ENCODE data around the gene EXOC3L4. TPM values are rescaled to one million over a fixed set of nuclear protein-coding genes. Genes with fewer than 3 reads are reported as not detected.

EXOC3L4 gene
- total RNA-seq, 1 donor, result not detected

- TF ChIP-seq CTCF (IDR thresholded peaks at IDR 0.05; ENCODE audit: insufficient read depth, low read length), result no peak
- DNase-seq (ENCODE audit: low read depth), result peak; percentile 56
- no peak overlapping the region for H3K4me3 ChIP-seq (ENCODE audit: low read depth, low read length)
Measured at GRCh38 chr14:103108749-103109207, 14.3 kb downstream of the EXOC3L4 start.

- peak; percentile 73 for DNase-seq (ENCODE audit: low read depth)
- no peak overlapping the region for H3K4me3 ChIP-seq (ENCODE audit: low read depth, low read length)
Measured at GRCh38 chr14:103109535-103110441, 15.3 kb downstream of the EXOC3L4 start.

GRCh38 chr14:103110681-103111231 is 16.2 kb downstream of the EXOC3L4 start:
- no peak for TF ChIP-seq CTCF (IDR thresholded peaks at IDR 0.05; ENCODE audit: insufficient read depth, low read length)
- DNase-seq (ENCODE audit: low read depth), result peak; percentile 42
- no peak overlapping the region for H3K4me3 ChIP-seq (ENCODE audit: low read depth, low read length)

More at GRCh38 chr14:103109535-103110441, 15.3 kb downstream of the EXOC3L4 start:
- no peak for TF ChIP-seq CTCF (IDR thresholded peaks at IDR 0.05; ENCODE audit: insufficient read depth, low read length)

- DNase-seq (ENCODE audit: low read depth), result no peak
- no peak overlapping the region for H3K4me3 ChIP-seq (ENCODE audit: low read depth, low read length)
- TF ChIP-seq CTCF (IDR thresholded peaks at IDR 0.05; ENCODE audit: insufficient read depth, low read length), result no peak
Measured at GRCh38 chr14:103111232-103111868, 16.8 kb downstream of the EXOC3L4 start.

GRCh38 chr14:103112400-103113243 is 18.1 kb downstream of the EXOC3L4 start:
- H3K4me3 ChIP-seq (ENCODE audit: low read depth, low read length), result no peak overlapping the region
- no peak for TF ChIP-seq CTCF (IDR thresholded peaks at IDR 0.05; ENCODE audit: insufficient read depth, low read length)
- no peak for DNase-seq (ENCODE audit: low read depth)

- H3K4me3 ChIP-seq (ENCODE audit: low read depth, low read length), result no peak overlapping the region
- TF ChIP-seq CTCF (IDR thresholded peaks at IDR 0.05; ENCODE audit: insufficient read depth, low read length), result no peak
- DNase-seq (ENCODE audit: low read depth), result no peak
Measured at GRCh38 chr14:103113303-103113702, 18.8 kb downstream of the EXOC3L4 start.
